ENCODE data around the gene LTB. TPM values are rescaled to one million over a fixed set of nuclear protein-coding genes. Genes with fewer than 3 reads are reported as not detected.

LTB gene
- total and polyA plus RNA-seq, 9 of the 15 experiments (the other 6 are each of a cell fraction or from before 2014, with no cell fraction given): 0.07 to 0.51 TPM; not detected in 7

GRCh38 chr6:31532644-31533454, 49.4 kb downstream of the LTB start (continued):
- TF ChIP-seq, protein P1, sequence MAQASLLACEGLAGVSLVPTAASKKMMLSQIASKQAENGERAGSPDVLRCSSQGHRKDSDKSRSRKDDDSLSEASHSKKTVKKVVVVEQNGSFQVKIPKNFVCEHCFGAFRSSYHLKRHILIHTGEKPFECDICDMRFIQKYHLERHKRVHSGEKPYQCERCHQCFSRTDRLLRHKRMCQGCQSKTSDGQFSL (CRISPR knock-in tag; IDR thresholded peaks at IDR 0.05): no peak
- TF ChIP-seq, protein P1 (tag; IDR thresholded peaks at IDR 0.05): peak in 1 of 2 experiments; percentile 76; a peak in 2 of 4 replicates

- no peak overlapping the region for H3K4me3 ChIP-seq
- in situ Hi-C loops (cut with MboI) (loop anchor here (5.0 to 25.0 kb wide), 2 partner anchors 35 to 1430 kb away; partner anchors contain the start of genes BRD2, HLA-DMA and MICB), intact Hi-C loops (cut with micrococcal nuclease) (no loop called here)
- H3K9me1 ChIP-seq (ENCODE audit: control insufficient read depth, insufficient read depth, low read length): peaks cover 6% of the 10 kb centered on the region
- H3K27ac ChIP-seq (ENCODE audit: extremely low read depth, low read depth, low read length): peak overlapping the region; percentile 9; the same call in 1 of the 3 replicates
- FAIRE-seq (peak; percentile 63), ATAC-seq (no peak), DNase-seq (ENCODE audit: extremely low read depth in 1 of 4, low spot score in 3 of 4) (no peak)
- H3K79me2 ChIP-seq (ENCODE audit: control insufficient read depth, insufficient read depth, low read length): peaks cover 38% of the 10 kb centered on the region
- CTCF ChIA-PET (ENCODE audit: low intra/inter-chr PET ratio): no interaction called here
- no peak overlapping the region for H2AFZ ChIP-seq (ENCODE audit: low read depth, low read length)
- TSS peak; percentile 3 for BruUV-seq (replicated peaks)
- H3K9me3 ChIP-seq (replicated peaks; ENCODE audit: control insufficient read depth, insufficient read depth, low read depth, low read length): no peaks in the 10 kb centered on the region
- no peak overlapping the region for H3K4me2 ChIP-seq (ENCODE audit: insufficient read depth, low read length)
- POLR2A ChIA-PET: interaction anchor here (0.6 to 6.3 kb wide), 23 partner anchors 8 to 1306 kb away, joined by 3 to 107 read pairs (median 4); partner anchors contain the start of genes ATP6V1G2, DDX39B, MICB and NCR3
- peaks cover 75% of the 10 kb centered on the region for H3K36me3 ChIP-seq (ENCODE audit: control insufficient read depth, insufficient read depth, low read length)
- WGBS (ENCODE audit: insufficient coverage, low coverage, missing lambda C conversion rate): 91% methylated on average over 8 of the region's 9 CpGs
- H4K20me1 ChIP-seq (replicated peaks; ENCODE audit: control insufficient read depth, insufficient read depth, low read length): peaks cover 38% of the 10 kb centered on the region
- no peaks in the 10 kb centered on the region for H3K27me3 ChIP-seq (ENCODE audit: control insufficient read depth in 2 of 2, insufficient read depth in 2 of 2, low read length in 2 of 2)
- no peak overlapping the region for H3K9ac ChIP-seq (ENCODE audit: insufficient read depth in 1 of 2, low read depth in 2 of 2, low read length in 2 of 2)
- peaks cover 0 to 17% of the 10 kb centered on the region in 2 experiments; a peak in 3 of 5 replicates for H3K4me1 ChIP-seq (replicated peaks in 1 of 2; ENCODE audit: control insufficient read depth in 2 of 2, insufficient read depth in 2 of 2, low read length in 2 of 2)
- TF ChIP-seq ILF3 (IDR thresholded peaks at IDR 0.05; ENCODE audit: borderline replicate concordance) (peak; percentile 75; the same call in 1 of the 2 replicates), HBP1 (CRISPR knock-in tag; IDR thresholded peaks at IDR 0.05) (0 out of 2 replicates have a peak, but pooled peaks have one; percentile 50), FOXM1 (IDR thresholded peaks at IDR 0.05; ENCODE audit: low read depth) (no peak), FOXM1 (CRISPR knock-in tag; IDR thresholded peaks at IDR 0.05; ENCODE audit: low read depth) (0 out of 2 replicates have a peak, but pooled peaks have one; percentile 33), EWSR1 (IDR thresholded peaks at IDR 0.05; ENCODE audit: borderline replicate concordance, low read depth, partially characterized antibody) (peak; percentile 32), PATZ1 (CRISPR knock-in tag; IDR thresholded peaks at IDR 0.05; ENCODE audit: borderline replicate concordance) (0 out of 2 replicates have a peak, but pooled peaks have one; percentile 33), JUN (IDR thresholded peaks at IDR 0.05; ENCODE audit: borderline replicate concordance, low read depth, low read length) (no peak), JUN (CRISPR knock-in tag; IDR thresholded peaks at IDR 0.05; ENCODE audit: borderline replicate concordance) (0 out of 2 replicates have a peak, but pooled peaks have one; percentile 12), ZNF696 (CRISPR knock-in tag; conservative IDR thresholded peaks at IDR 0.05) (0 out of 2 replicates have a peak, but pooled peaks have one; percentile 36)
Measured at GRCh38 chr6:31531771-31532643, 50.2 kb downstream of the LTB start.

All from K562 (cell line).